NT2/D1 (cell line): Measurements from ENCODE around the gene TCERG1.

Experiments used
- SUZ12 ChIP-seq: IDR thresholded peaks from 2 replicates; pipeline ENCODE4 v1.6.1; 2011; ENCODE audit not compliant: insufficient read length, insufficient read depth; ENCODE audit errors: extremely low read depth
- YY1 ChIP-seq: IDR thresholded peaks from 2 replicates; pipeline ENCODE4 v1.6.1; 2011; ENCODE audit not compliant: insufficient read length, insufficient read depth
- ZNF274 ChIP-seq: IDR thresholded peaks from 2 replicates; pipeline ENCODE4 v1.6.1; 2011; ENCODE audit warnings: mild to moderate bottlenecking, low read depth, low read length

GRCh38 chr5:146515473-146516150 is 68.5 kb downstream of the TCERG1 start:
- no peak for TF ChIP-seq YY1
- TF ChIP-seq SUZ12 = no peak
- no peak for TF ChIP-seq ZNF274
